ENCODE measurements around the gene ACTN1. TPM values are rescaled to one million over a fixed set of nuclear protein-coding genes. Genes with fewer than 3 reads are reported as not detected.

The ACTN1 gene
- total and polyA plus RNA-seq, 2 experiments from 2014 or later: 121 to 280 TPM

DNA sequence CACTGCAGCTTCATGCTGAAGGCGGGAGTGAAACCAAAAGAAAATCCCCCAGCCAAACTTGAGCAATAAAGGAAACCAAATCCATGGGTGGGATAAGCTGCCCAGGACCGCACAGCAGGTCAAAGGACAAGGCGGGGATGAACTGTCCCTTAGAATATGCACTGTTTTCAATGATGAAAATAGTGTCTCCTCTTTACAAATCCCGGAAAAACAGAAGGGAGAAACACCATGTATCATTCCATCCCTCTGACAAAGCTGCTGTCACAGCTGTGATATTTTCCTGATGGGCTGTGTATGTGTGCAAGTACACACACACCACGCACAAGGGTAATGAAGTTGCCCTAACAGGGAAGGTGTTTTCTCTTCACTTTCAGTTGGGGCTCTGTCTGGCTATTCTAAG, 70.3 kb downstream of the ACTN1 start:
- H3K4me3 ChIP-seq: no peak overlapping the region
- no peak overlapping the region for H2AFZ ChIP-seq
- H3K4me1 ChIP-seq (ENCODE audit: insufficient read depth): no peaks in the 10 kb centered on the region
- H3K4me1 Mint-ChIP-seq: peaks cover 7% of the 10 kb centered on the region; the same call in 2 of the 3 replicates
- no peak overlapping the region for H3K27ac ChIP-seq (ENCODE audit: low read depth)
- H3K27me3 ChIP-seq (ENCODE audit: insufficient read depth): no peaks in the 10 kb centered on the region
- peaks cover 2% of the 10 kb centered on the region for H3K27me3 Mint-ChIP-seq (ENCODE audit: insufficient read depth, low read depth, poor library complexity)
- H3K36me3 ChIP-seq (ENCODE audit: insufficient read depth): 0 out of 2 replicates have a peak, but pooled peaks cover 3% of the 10 kb centered on the region
- H3K4me3 Mint-ChIP-seq: no peak overlapping the region
- no peaks in the 10 kb centered on the region for H3K9me3 Mint-ChIP-seq
- H3K27ac Mint-ChIP-seq: no peak overlapping the region
- no peak for ATAC-seq
- no peak for DNase-seq (ENCODE audit: low spot score)
- peaks cover 12% of the 10 kb centered on the region for H3K79me2 ChIP-seq (replicated peaks; ENCODE audit: insufficient read depth)
- no peaks in the 10 kb centered on the region for H3K9me2 ChIP-seq (ENCODE audit: insufficient read depth)
- no peak for TF ChIP-seq REST (IDR thresholded peaks at IDR 0.05; ENCODE audit: unreplicated experiment)
- no peak for TF ChIP-seq EZH2 (IDR thresholded peaks at IDR 0.05; ENCODE audit: low read depth, unreplicated experiment)
- no peak for TF ChIP-seq ZNF462 (CRISPR knock-in tag; IDR thresholded peaks at IDR 0.05)
- no peak for TF ChIP-seq STAT1 (IDR thresholded peaks at IDR 0.05; ENCODE audit: unreplicated experiment)
- no peak for TF ChIP-seq ETS1 (IDR thresholded peaks at IDR 0.05)
- H3K4me2 ChIP-seq: no peak overlapping the region
- H3F3A ChIP-seq (replicated peaks; ENCODE audit: low read depth): no peaks in the 10 kb centered on the region; the same call in 1 of the 2 replicates
- 0 out of 2 replicates have a peak, but pooled peaks cover 5% of the 10 kb centered on the region for H4K20me1 ChIP-seq (replicated peaks; ENCODE audit: insufficient read depth)
- peaks cover 74% of the 10 kb centered on the region for H3K36me3 Mint-ChIP-seq (ENCODE audit: low read depth)
